ENCODE data around the gene PIKFYVE. TPM values are rescaled to one million over a fixed set of nuclear protein-coding genes. Genes with fewer than 3 reads are reported as not detected.

The PIKFYVE gene
- total and polyA plus RNA-seq, 10 of the 15 experiments (the other 5 are each of a cell fraction or from before 2014, with no cell fraction given) = 5.2 to 41.7 (median 19.6) TPM

- BruUV-seq (replicated peaks) = no TSS peak
- Histone ChIP-seq H2AFZ (ENCODE audit: control insufficient read depth, low read depth, low read length) (no peak overlapping the region), H3K36me3 (ENCODE audit: control insufficient read depth in 2 of 2, insufficient read depth in 2 of 2, low read length in 1 of 2) (peaks cover 6 to 28% of the 10 kb centered on the region in 2 experiments), H4K20me1 (ENCODE audit: control insufficient read depth, insufficient read depth) (no peaks in the 10 kb centered on the region), H3K4me3 (no peak overlapping the region), H3K4me2 (ENCODE audit: control insufficient read depth, insufficient read depth) (no peak overlapping the region), H3K27ac (ENCODE audit: control insufficient read depth, insufficient read depth) (no peak overlapping the region), H3K9me3 (replicated peaks; ENCODE audit: control insufficient read depth, insufficient read depth, low read length) (peaks cover 6% of the 10 kb centered on the region; the same call in 2 of the 3 replicates), H3K4me1 (ENCODE audit: control insufficient read depth, insufficient read depth, low read length) (peaks cover 3% of the 10 kb centered on the region; the same call in 1 of the 2 replicates), H3K79me2 (ENCODE audit: control insufficient read depth, insufficient read depth, low read length) (no peaks in the 10 kb centered on the region; the same call in 1 of the 2 replicates), H3K9ac (ENCODE audit: control insufficient read depth, insufficient read depth, low read length) (no peak overlapping the region), H3K27me3 (replicated peaks in 1 of 2; ENCODE audit: control insufficient read depth in 2 of 2, insufficient read depth in 2 of 2, low read length in 1 of 2) (no peaks in the 10 kb centered on the region)
- in situ Hi-C loops (cut with MboI) (no loop called here), intact Hi-C loops (cut with micrococcal nuclease; ENCODE audit: unreplicated experiment) (no loop called here)
- 42% methylated on average over 3 of the region's 3 CpGs for WGBS (ENCODE audit: insufficient coverage, insufficient replicate concordance, low lambda C conversion rate, missing lambda C conversion rate)
- RAD21 ChIA-PET (ENCODE audit: unreplicated experiment) = interaction anchor here (0.8 to 2.1 kb wide), 3 partner anchors 14 to 34 kb away, joined by 3 to 8 read pairs (median 4); partner anchors contain the start of gene PIKFYVE
- no peak for FAIRE-seq
- SMC1A ChIA-PET (ENCODE audit: uncharacterized antibody, unreplicated experiment) = interaction anchor here (1.1 to 3.5 kb wide), 6 partner anchors 9 to 65 kb away, joined by 3 to 31 read pairs (median 3); partner anchors contain the start of gene PIKFYVE
- no peak for DNase-seq (ENCODE audit: low read depth, low spot score)
- ATAC-seq = peak; percentile 54
- peak; percentile 46; the same call in 1 of the 2 replicates for TF ChIP-seq RUNX3 (IDR thresholded peaks at IDR 0.05; ENCODE audit: low read length)
- no peak for TF ChIP-seq RBBP5 (conservative IDR thresholded peaks at IDR 0.05)
- POLR2A ChIA-PET = interaction anchor here (0.9 to 1.9 kb wide), 3 partner anchors 8 to 31 kb away, joined by 3 to 5 read pairs (median 4); no protein-coding TSS in a partner anchor
- CTCF ChIA-PET = interaction anchor here (0.6 to 1.7 kb wide), 6 partner anchors 9 to 40 kb away, joined by 3 to 6 read pairs (median 4); partner anchors contain the start of gene PIKFYVE
Observed at GRCh38 chr2:208280933-208281332, 14.9 kb downstream of the PIKFYVE start.

- Histone ChIP-seq H3K4me2 (ENCODE audit: control insufficient read depth, insufficient read depth) (no peak overlapping the region), H3K9me3 (replicated peaks; ENCODE audit: control insufficient read depth, insufficient read depth, low read length) (peaks cover 6% of the 10 kb centered on the region; the same call in 2 of the 3 replicates), H3K79me2 (ENCODE audit: control insufficient read depth, insufficient read depth, low read length) (no peaks in the 10 kb centered on the region; the same call in 1 of the 2 replicates), H3K9ac (ENCODE audit: control insufficient read depth, insufficient read depth, low read length) (no peak overlapping the region), H3K4me3 (no peak overlapping the region), H3K27me3 (replicated peaks in 1 of 2; ENCODE audit: control insufficient read depth in 2 of 2, insufficient read depth in 2 of 2, low read length in 1 of 2) (no peaks in the 10 kb centered on the region), H3K27ac (ENCODE audit: control insufficient read depth, insufficient read depth) (no peak overlapping the region), H2AFZ (ENCODE audit: control insufficient read depth, low read depth, low read length) (no peak overlapping the region), H4K20me1 (ENCODE audit: control insufficient read depth, insufficient read depth) (no peaks in the 10 kb centered on the region), H3K4me1 (ENCODE audit: control insufficient read depth, insufficient read depth, low read length) (no peaks in the 10 kb centered on the region), H3K36me3 (ENCODE audit: control insufficient read depth in 2 of 2, insufficient read depth in 2 of 2, low read length in 1 of 2) (peaks cover 2 to 36% of the 10 kb centered on the region in 2 experiments)
- DNase-seq (ENCODE audit: low read depth, low spot score) (no peak), ATAC-seq (no peak), FAIRE-seq (no peak)
- 88% methylated on average over 4 of the region's 4 CpGs for WGBS (ENCODE audit: insufficient coverage, insufficient replicate concordance, low lambda C conversion rate, missing lambda C conversion rate)
- intact Hi-C loops (cut with micrococcal nuclease; ENCODE audit: unreplicated experiment) (no loop called here), in situ Hi-C loops (cut with MboI) (no loop called here)
- BruUV-seq (replicated peaks) = no TSS peak
- ChIA-PET POLR2A (interaction anchor here (1.3 kb wide), 1 partner anchor 15 kb away, joined by 4 read pairs; no protein-coding TSS in a partner anchor), SMC1A (ENCODE audit: uncharacterized antibody, unreplicated experiment) (interaction anchor here (0.6 to 1.6 kb wide), 3 partner anchors 11 to 58 kb away, joined by 3 to 4 read pairs (median 3); no protein-coding TSS in a partner anchor), CTCF (no interaction called here), RAD21 (ENCODE audit: unreplicated experiment) (interaction anchor here (1.4 kb wide), 1 partner anchor 35 kb away, joined by 4 read pairs; no protein-coding TSS in a partner anchor)
- no peak for TF ChIP-seq USF2 (IDR thresholded peaks at IDR 0.05; ENCODE audit: borderline replicate concordance, low read depth, low read length)
- no peak for TF ChIP-seq ELK1 (IDR thresholded peaks at IDR 0.05; ENCODE audit: low read depth, low read length)
- TF ChIP-seq FOXK2 (IDR thresholded peaks at IDR 0.05) = no peak
- no peak for TF ChIP-seq MEF2B (IDR thresholded peaks at IDR 0.05; ENCODE audit: partially characterized antibody, poor library complexity, severe bottlenecking)
- no peak for TF ChIP-seq FOS (IDR thresholded peaks at IDR 0.05; ENCODE audit: borderline replicate concordance, extremely low read depth, insufficient read length)
- no peak for TF ChIP-seq BRCA1 (IDR thresholded peaks at IDR 0.05; ENCODE audit: low read depth, low read length)
- TF ChIP-seq HCFC1 (IDR thresholded peaks at IDR 0.05; ENCODE audit: low read length) = no peak
- TF ChIP-seq NFYA (IDR thresholded peaks at IDR 0.05; ENCODE audit: borderline replicate concordance, low read depth, low read length) = no peak
Observed at GRCh38 chr2:208285853-208286252, 19.8 kb downstream of the PIKFYVE start.

Measured in GM12878 (cell line).